GM08714 (cell line): ENCODE data around the gene QTRT2.

Experiments
- H3K4me3 ChIP-seq: fragments of 200-500 bp; sonication (Bioruptor generic); 2 replicates; pipeline ENCODE4 v1.5.1; 2014; ENCODE audit warnings: mild to moderate bottlenecking, low read length, inconsistent platforms
- ZNF274 ChIP-seq: IDR thresholded peaks from 2 replicates; pipeline ENCODE4 v1.6.1; 2012; ENCODE audit warnings: mild to moderate bottlenecking, low read depth, low read length

The QTRT2 gene

DNA sequence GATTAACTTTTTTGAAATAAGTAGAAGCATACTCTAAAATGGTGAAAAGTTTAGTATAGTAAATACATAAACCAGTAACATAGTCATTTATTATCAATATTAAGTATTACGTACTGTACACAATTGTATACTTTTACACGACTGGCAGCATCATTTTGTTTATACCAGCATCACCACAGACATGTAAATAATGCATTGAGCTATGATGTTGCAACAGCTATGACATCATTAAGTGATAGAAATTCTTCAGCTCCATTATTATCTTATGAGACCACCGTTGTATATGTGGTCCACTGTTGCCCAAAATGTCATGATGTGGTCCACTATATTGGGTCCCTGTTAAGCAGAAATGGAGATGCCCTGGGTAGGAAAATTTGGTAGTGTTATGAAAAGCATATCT lies 71.0 kb downstream of the QTRT2 start:
- no peak for TF ChIP-seq ZNF274
- H3K4me3 ChIP-seq: no peak overlapping the region

DNA sequence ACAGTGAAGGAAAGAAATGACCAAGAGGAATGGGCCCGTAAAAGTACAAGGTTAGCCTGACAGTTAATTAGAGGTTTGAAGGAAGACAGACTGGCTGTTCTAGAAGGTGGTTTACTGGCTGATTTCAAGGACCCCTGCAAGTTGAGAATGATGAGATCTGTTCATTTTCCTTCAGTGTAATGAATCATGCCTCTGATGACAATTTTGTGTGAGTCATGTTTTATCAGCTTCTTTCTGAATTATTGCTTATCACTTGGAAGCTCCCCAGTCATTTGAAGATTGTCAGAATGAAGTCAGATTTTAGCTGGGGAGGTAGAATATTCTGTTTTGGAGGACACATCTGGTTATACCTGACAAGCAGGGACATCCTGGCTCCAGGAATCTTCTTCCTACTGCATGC lies 71.7 kb downstream of the QTRT2 start:
- TF ChIP-seq ZNF274: no peak
- H3K4me3 ChIP-seq: no peak overlapping the region

DNA sequence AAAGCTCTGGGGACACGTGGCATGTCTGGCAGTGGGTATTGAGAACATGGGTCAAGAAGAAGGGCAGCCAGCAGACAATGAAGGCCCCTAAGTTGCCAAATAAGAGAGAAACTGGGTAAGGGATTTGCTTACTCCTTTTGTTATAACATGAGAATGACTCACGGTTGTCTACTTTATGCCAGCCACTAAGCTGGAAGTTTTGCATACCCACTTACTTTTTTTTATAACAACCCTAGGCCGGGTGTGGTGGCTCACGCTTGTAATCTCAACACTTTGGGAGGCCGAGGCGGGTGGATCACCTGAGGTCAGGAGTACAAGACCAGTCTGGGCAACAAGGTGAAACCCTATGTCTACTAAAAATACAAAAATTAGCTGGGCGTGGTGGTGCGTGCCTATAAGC lies 72.3 kb downstream of the QTRT2 start:
- TF ChIP-seq ZNF274: no peak
- H3K4me3 ChIP-seq: no peak overlapping the region

- TF ChIP-seq ZNF274: no peak
- no peak overlapping the region for H3K4me3 ChIP-seq
Measured at GRCh38 chr3:114132500-114132899, 76.0 kb downstream of the QTRT2 start.

DNA sequence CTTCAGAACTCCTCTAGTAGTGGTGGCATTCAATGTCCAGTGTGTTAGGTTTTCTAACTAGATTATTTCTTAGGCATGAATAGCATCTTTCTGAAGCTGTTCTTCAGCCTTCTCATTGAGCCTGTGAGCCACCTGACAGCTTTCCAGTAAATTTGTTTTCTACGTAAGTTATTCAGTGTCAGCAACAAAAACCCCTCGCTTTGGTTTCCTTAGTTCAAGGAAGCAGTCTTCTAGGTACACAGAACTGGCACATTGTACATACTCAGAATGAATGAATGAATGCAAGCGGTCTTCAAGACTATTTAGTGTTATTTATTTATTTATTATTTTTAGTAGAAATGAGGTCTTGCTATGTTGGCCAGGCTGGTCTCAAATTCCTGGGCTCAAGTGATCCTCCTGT lies 77.4 kb downstream of the QTRT2 start:
- TF ChIP-seq ZNF274: no peak
- H3K4me3 ChIP-seq: no peak overlapping the region
